Psoas muscle (tissue), 8 donors: ENCODE measurements around the gene CCL4. TPM values are rescaled to one million over a fixed set of nuclear protein-coding genes. Genes with fewer than 3 reads are reported as not detected.

Experiments used
- ATAC-seq, 4 donors: fragments of 200-7000 bp; cut with Tn5 transposase; one replicate each; pipeline ENCODE4 v1.9.1; 2020; ENCODE audit warnings: moderate library complexity in 3 of 4, mild to moderate bottlenecking in 2 of 4
- DNase-seq, 2 donors: peaks; one replicate each; pipeline ENCODE4 v3.0.0-alpha.2; 2020
- H3K27ac ChIP-seq: fragments of 200-600 bp; one replicate; pipeline ENCODE4 v1.8.0; 2022
- H3K27me3 ChIP-seq, 3 donors: fragments of 200-600 bp in 1 of 3; one replicate each; pipeline versions ENCODE4 v1.6.1 to v1.8.0; 2013 to 2022; ENCODE audit warnings: low read length in 2 of 3, mild to moderate bottlenecking in 2 of 3, moderate library complexity in 1 of 3; ENCODE audit not compliant: insufficient read depth in 3 of 3
- H3K36me3 ChIP-seq, 2 donors: fragments of 200-600 bp in 1 of 2; one replicate each; pipeline versions ENCODE4 v1.6.1 to v1.8.0; 2013 to 2022; ENCODE audit warnings: low read depth in 1 of 2, mild to moderate bottlenecking in 1 of 2, moderate library complexity in 1 of 2; ENCODE audit not compliant: insufficient read depth in 1 of 2
- H3K4me1 ChIP-seq: fragments of 200-600 bp; one replicate; pipeline ENCODE4 v1.8.0; 2022
- H3K4me3 ChIP-seq: fragments of 200-600 bp; one replicate; pipeline ENCODE4 v1.8.0; 2022; ENCODE audit warnings: mild to moderate bottlenecking
- H3K9me3 ChIP-seq: fragments of 200-600 bp; one replicate; pipeline ENCODE4 v1.8.0; 2022
- WGBS, 3 donors: extraction: QIAGEN DNeasy Blood & Tissue Kit; methylation state at CpG; one replicate each; pipeline versions ENCODE4 v1.1.6 to v1.1.7; 2013; 5-methylcytosine and 5-hydroxymethylcytosine counted together
- intact Hi-C, 2 donors: fragments of 100-400 bp; cut with DNase I; formaldehyde crosslinking; loops; one replicate each; pipeline versions ENCODE4 v1.11.0 to v1.14.2; 2022
- polyA plus RNA-seq, 3 donors: library from polyadenylated mRNA; stranded (reverse); fragments of 200-250 nt; gene quantifications; one replicate each; pipeline ENCODE4 v1.2.3, GENCODE V29; 2013
- total RNA-seq, 4 donors: library from RNA; stranded (reverse); fragmentation: NEBNext Ultra II Directional in 2 of 4; extraction: Animal tissue kit (Norgen Biotek cat#: 25700) in 2 of 4; gene quantifications; one replicate each; pipeline versions ENCODE4 v1.2.1 to v1.2.4, GENCODE V29; 2021 to 2023
- TF ChIP-seq, protein P1 (sequence below): fragments of 200-600 bp; IDR thresholded peaks from one replicate; pipeline ENCODE4 v1.8.0; 2022; ENCODE audit warnings: antibody characterized with exemption
- donor health status: healthy with polysubstance abuse.
- donor health status: DM: no; HTN: no; CAD: no; lungs with moderate emphysema.
- donor health status: Bipolar disorder and iron deficiency.
- donor health status: healthy.
- donor health status: DM: yes; HTN: yes; CAD: no.
- donor health status: DM: no; HTN: no; CAD: no.
- donor health status: DM: no; HTN: no; CAD: no.
- donor health status: DM: yes; HTN: yes; CAD: no.

The CCL4 gene
- total and polyA plus RNA-seq, 7 donors, result 0.13 to 2.2 (median 0.41) TPM

DNA sequence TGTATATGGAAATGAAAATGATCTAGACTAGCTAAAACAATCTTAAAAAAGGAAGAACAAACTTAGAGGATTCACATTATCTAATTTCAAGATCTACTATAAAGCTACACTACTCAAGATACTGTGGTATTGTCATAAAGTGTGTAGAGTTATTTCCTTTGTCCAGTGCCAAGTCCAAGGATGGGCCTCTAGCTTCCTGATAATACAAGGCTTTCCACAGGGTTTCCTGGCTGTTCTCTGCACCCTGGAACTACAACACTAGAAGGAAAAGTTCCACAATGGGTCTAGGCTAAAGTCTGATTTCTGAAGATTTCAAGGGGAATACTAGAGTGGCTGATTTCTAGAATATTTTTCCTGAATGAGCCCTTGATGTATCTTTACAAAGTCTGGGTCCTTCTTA is 38.6 kb downstream of the CCL4 start:
- TF ChIP-seq, protein P1, sequence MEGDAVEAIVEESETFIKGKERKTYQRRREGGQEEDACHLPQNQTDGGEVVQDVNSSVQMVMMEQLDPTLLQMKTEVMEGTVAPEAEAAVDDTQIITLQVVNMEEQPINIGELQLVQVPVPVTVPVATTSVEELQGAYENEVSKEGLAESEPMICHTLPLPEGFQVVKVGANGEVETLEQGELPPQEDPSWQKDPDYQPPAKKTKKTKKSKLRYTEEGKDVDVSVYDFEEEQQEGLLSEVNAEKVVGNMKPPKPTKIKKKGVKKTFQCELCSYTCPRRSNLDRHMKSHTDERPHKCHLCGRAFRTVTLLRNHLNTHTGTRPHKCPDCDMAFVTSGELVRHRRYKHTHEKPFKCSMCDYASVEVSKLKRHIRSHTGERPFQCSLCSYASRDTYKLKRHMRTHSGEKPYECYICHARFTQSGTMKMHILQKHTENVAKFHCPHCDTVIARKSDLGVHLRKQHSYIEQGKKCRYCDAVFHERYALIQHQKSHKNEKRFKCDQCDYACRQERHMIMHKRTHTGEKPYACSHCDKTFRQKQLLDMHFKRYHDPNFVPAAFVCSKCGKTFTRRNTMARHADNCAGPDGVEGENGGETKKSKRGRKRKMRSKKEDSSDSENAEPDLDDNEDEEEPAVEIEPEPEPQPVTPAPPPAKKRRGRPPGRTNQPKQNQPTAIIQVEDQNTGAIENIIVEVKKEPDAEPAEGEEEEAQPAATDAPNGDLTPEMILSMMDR, result no peak
- Histone ChIP-seq H3K9me3 (no peaks in the 10 kb centered on the region), H3K27ac (no peak overlapping the region), H3K36me3 (no peaks in the 10 kb centered on the region), H3K4me1 (no peaks in the 10 kb centered on the region), H3K4me3 (no peak overlapping the region), H3K27me3 (peaks cover 0 to 6% (median 0%) of the 10 kb centered on the region in 3 donors)
- DNase-seq (no peak), ATAC-seq (no peak)
- intact Hi-C loops, result no loop called here

DNA sequence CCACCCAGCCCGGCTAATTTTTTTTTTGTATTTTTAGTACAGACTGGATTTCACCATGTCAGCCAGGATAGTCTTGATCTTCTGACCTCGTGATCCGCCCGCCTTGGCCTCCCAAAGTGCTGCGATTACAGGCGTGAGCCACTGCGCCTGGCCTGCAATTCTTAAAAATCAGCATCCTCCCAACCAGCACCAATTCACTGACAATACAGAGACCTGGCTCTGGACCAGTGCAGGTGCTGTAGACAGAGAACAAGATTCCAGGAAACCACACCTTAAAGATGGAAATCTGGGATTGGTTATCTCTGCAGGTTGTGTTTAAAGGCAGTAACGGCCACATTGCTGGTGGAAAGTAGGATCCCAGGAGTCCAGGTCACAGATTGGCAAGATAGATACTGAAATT is 39.2 kb downstream of the CCL4 start:
- Histone ChIP-seq H3K36me3 (no peaks in the 10 kb centered on the region), H3K9me3 (no peaks in the 10 kb centered on the region), H3K4me3 (no peak overlapping the region), H3K27me3 (peaks cover 0 to 6% (median 0%) of the 10 kb centered on the region in 3 donors), H3K4me1 (no peaks in the 10 kb centered on the region), H3K27ac (no peak overlapping the region)
- TF ChIP-seq, protein P1, result no peak
- 85 to 92% (median 91%) methylated on average over 8 of the region's 8 CpGs for WGBS, 3 donors
- DNase-seq (no peak), ATAC-seq (no peak)
- intact Hi-C loops, result no loop called here

DNA sequence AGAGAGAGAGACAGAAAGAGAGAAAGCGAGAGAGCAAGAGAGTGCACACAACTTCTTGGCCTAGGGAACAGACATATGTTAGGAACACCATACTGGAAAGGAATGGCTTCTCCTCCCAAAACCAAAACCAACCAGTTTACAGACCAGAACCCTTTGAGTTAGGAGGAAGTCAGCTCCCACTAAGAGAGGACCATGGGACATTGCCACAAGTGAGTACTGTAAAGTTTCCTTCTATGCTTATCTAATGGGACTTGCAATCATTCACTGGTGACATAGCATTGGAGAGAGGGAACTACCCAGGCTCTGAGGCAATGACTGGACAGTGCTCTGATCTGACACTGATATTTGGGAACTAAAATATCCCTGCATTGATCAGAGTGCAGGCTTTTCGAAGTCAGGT is 40.4 kb downstream of the CCL4 start:
- WGBS, 3 donors, result 91 to 93% (median 91%) methylated on average over 2 of the region's 2 CpGs
- ATAC-seq, result no peak
- DNase-seq, result no peak
- no peak overlapping the region for H3K27ac ChIP-seq
- H3K9me3 ChIP-seq, result no peaks in the 10 kb centered on the region
- H3K4me3 ChIP-seq, result no peak overlapping the region
- intact Hi-C loops, result no loop called here
- peaks cover 0 to 6% (median 0%) of the 10 kb centered on the region in 3 donors for H3K27me3 ChIP-seq
- H3K4me1 ChIP-seq, result no peaks in the 10 kb centered on the region
- TF ChIP-seq, protein P1, result no peak
- H3K36me3 ChIP-seq, result no peaks in the 10 kb centered on the region

DNA sequence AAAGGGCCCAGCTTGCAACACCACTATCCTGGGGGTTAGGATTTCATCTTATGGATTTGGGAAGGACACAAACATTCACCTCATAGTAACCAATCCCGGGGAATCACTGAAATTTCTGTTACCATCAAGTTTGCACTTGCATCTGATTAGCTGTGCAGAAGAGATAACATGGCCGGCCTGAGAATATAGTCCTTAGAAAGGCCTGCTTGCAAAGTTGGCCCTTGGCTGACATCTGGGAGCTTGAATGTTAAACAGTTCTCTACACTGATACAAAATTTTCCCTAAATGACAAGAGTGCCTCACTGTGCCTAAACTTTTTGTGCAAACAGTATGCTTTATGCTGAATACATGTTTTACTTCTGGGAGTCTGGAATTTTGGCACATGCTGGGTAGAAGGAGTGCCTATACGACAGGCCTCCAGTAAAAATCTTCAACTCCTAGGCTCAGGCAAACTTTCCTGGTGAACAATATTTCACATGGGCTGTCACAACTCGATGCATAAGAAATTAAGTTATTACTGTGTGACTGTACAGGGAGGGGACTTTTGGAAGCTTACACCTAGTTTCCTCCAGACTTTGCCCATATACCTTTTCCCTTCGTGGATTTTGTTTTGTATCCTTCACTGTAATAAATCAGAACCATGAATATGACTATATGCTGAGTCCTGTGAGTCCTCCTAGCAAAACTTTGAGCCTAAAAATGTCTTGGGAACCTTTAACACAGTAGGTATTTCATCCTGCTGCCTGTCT is 41.5 kb downstream of the CCL4 start:
- Histone ChIP-seq H3K36me3 (no peaks in the 10 kb centered on the region), H3K4me3 (no peak overlapping the region), H3K27me3 (peaks cover 0 to 6% (median 4%) of the 10 kb centered on the region in 3 donors), H3K9me3 (no peaks in the 10 kb centered on the region), H3K27ac (no peak overlapping the region), H3K4me1 (no peaks in the 10 kb centered on the region)
- DNase-seq (no peak), ATAC-seq (no peak)
- TF ChIP-seq, protein P1, result no peak
- intact Hi-C loops, result loop anchor here in 1 of 2 donors (5.0 kb wide), 2 partner anchors 173 to 332 kb away; no protein-coding TSS in a partner anchor
- WGBS, 3 donors, result 60 to 73% (median 70%) methylated on average over 5 of the region's 5 CpGs

DNA sequence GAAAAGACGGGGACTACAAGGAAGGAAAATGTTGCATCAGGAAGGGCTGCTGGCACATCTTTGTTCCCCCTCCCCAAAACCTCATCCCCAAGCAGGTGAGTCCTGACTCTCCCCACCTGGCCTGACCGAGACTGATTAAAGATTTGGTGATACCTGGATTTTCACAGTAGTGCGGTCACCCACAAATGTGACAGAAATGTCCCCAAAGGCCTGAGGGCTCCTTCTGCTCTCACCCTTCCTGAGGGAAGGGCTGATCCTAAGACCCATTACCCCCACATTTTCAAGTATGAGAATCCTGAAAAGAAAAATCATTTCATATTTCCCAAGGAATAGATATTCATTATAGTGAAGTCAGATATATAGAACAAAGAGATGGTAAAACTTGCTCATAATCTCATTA is 44.0 kb downstream of the CCL4 start:
- peaks cover 2 to 4% (median 3%) of the 10 kb centered on the region in 3 donors for H3K27me3 ChIP-seq
- no peak overlapping the region for H3K4me3 ChIP-seq
- TF ChIP-seq, protein P1, result no peak
- ATAC-seq (no peak), DNase-seq (no peak)
- H3K4me1 ChIP-seq, result no peaks in the 10 kb centered on the region
- H3K9me3 ChIP-seq, result no peaks in the 10 kb centered on the region
- H3K27ac ChIP-seq, result no peak overlapping the region
- H3K36me3 ChIP-seq, result no peaks in the 10 kb centered on the region
- 70 to 87% (median 81%) methylated on average over 3 of the region's 3 CpGs for WGBS, 3 donors
- intact Hi-C loops, result loop anchor here in 1 of 2 donors (5.0 kb wide), 2 partner anchors 175 to 330 kb away; no protein-coding TSS in a partner anchor
